Naive thymus-derived CD4-positive, alpha-beta T cell (primary cell): Measurements from ENCODE around the gene CACNA1C. TPM values are rescaled to one million over a fixed set of nuclear protein-coding genes. Genes with fewer than 3 reads are reported as not detected.

Source experiments
- ATAC-seq: fragments of 150-1000 bp; cut with Tn5 transposase; 2 replicates; pipeline ENCODE4 v1.10.0; 2021; ENCODE audit warnings: mild to moderate bottlenecking, moderate library complexity
- CTCF ChIA-PET: fragments of 350-600 bp; sonication (Branson Sonifier 250); formaldehyde crosslinking; loops from one replicate; lab custom pipeline; 2021; ENCODE audit warnings: antibody characterized with exemption; lab: Charles Lee
- POLR2A ChIA-PET: fragments of 350-600 bp; sonication (Branson Sonifier 250); formaldehyde crosslinking; loops from one replicate; lab custom pipeline; 2021; ENCODE audit warnings: antibody characterized with exemption, inconsistent platforms; lab: Charles Lee
- DNase-seq, 9 donors: peaks; one replicate each; pipeline versions ENCODE4 v3.0.0 to v3.0.0-alpha.2; 2020 to 2022; ENCODE audit warnings: mixed read lengths in 1 of 9
- H3K27ac ChIP-seq: one replicate; pipeline ENCODE4 v1.7.0; 2013; ENCODE audit warnings: mild to moderate bottlenecking, low read depth, low read length, moderate library complexity
- H3K27me3 ChIP-seq, 2 donors: one replicate each; pipeline ENCODE4 v1.7.0; 2013; ENCODE audit warnings: low read length in 2 of 2, mild to moderate bottlenecking in 2 of 2, moderate library complexity in 2 of 2; ENCODE audit not compliant: control insufficient read depth in 2 of 2, insufficient read depth in 2 of 2
- H3K36me3 ChIP-seq, 3 experiments: 1 replicate in 2 of 3; 2 replicates in 1 of 3; pipeline ENCODE4 v1.7.0; 2013; ENCODE audit warnings: low read length in 3 of 3, mild to moderate bottlenecking in 3 of 3, moderate library complexity in 1 of 3; ENCODE audit not compliant: insufficient read depth in 3 of 3, control insufficient read depth in 2 of 3
- H3K4me1 ChIP-seq, 2 donors: one replicate each; pipeline ENCODE4 v1.7.0; 2013; ENCODE audit warnings: low read length in 2 of 2, mild to moderate bottlenecking in 2 of 2, moderate library complexity in 1 of 2; ENCODE audit not compliant: control insufficient read depth in 2 of 2, insufficient read depth in 2 of 2
- H3K4me3 ChIP-seq: 2 replicates; pipeline ENCODE4 v1.7.0; 2013; ENCODE audit warnings: mild to moderate bottlenecking, low read length
- H3K9me3 ChIP-seq, 3 experiments: 1 replicate in 2 of 3; 2 replicates in 1 of 3; pipeline ENCODE4 v1.7.0; 2013; ENCODE audit warnings: low read length in 3 of 3; ENCODE audit not compliant: control insufficient read depth in 2 of 3
- H3K27ac Mint-ChIP-seq, 9 donors: one replicate each; pipeline ENCODE4 v1.8.0; 2020 to 2022; ENCODE audit warnings: mixed read lengths in 9 of 9, mild to moderate bottlenecking in 8 of 9, moderate library complexity in 5 of 9, inconsistent platforms in 2 of 9
- H3K27me3 Mint-ChIP-seq, 5 donors: one replicate each; pipeline ENCODE4 v1.8.0; 2021 to 2022; ENCODE audit warnings: mixed read lengths in 5 of 5, mild to moderate bottlenecking in 1 of 5
- H3K36me3 Mint-ChIP-seq, 5 donors: one replicate each; pipeline ENCODE4 v1.8.0; 2020 to 2022; ENCODE audit warnings: mixed read lengths in 5 of 5, mild to moderate bottlenecking in 3 of 5, inconsistent platforms in 1 of 5
- H3K4me1 Mint-ChIP-seq, 7 donors: one replicate each; pipeline ENCODE4 v1.8.0; 2020 to 2022; ENCODE audit warnings: mixed read lengths in 7 of 7, mild to moderate bottlenecking in 3 of 7, inconsistent platforms in 1 of 7
- H3K4me3 Mint-ChIP-seq, 10 donors: one replicate each; pipeline ENCODE4 v1.8.0; 2020 to 2022; ENCODE audit warnings: mild to moderate bottlenecking in 10 of 10, mixed read lengths in 10 of 10, moderate library complexity in 6 of 10, inconsistent platforms in 2 of 10
- H3K9me3 Mint-ChIP-seq, 11 donors: one replicate each; pipeline ENCODE4 v1.8.0; 2020 to 2022; ENCODE audit warnings: mixed read lengths in 11 of 11, mild to moderate bottlenecking in 4 of 11, inconsistent platforms in 1 of 11, moderate library complexity in 1 of 11
- intact Hi-C, 2 donors: fragments of 100-400 bp; cut with micrococcal nuclease; formaldehyde crosslinking; loops; one replicate each; pipeline ENCODE4 v1.15.1; 2023
- polyA plus RNA-seq, 2 donors: library from polyadenylated mRNA; unstranded; fragments of 300-500 nt; fragmentation: Illumina TruSeq; gene quantifications; one replicate each; pipeline ENCODE4 v1.2.3, GENCODE V29; 2021
- total RNA-seq, 6 experiments: library from RNA in 5 of 6; stranded (reverse) in 5 of 6; gene quantifications; 1 replicate in 5 of 6; 2 replicates in 1 of 6; pipeline ENCODE4 v1.2.3 and lab custom pipeline; 2021 to 2026

The CACNA1C gene
- total and polyA plus RNA-seq, 7 experiments from 2014 or later, result 0.04 to 0.48 (median 0.08) TPM

DNA sequence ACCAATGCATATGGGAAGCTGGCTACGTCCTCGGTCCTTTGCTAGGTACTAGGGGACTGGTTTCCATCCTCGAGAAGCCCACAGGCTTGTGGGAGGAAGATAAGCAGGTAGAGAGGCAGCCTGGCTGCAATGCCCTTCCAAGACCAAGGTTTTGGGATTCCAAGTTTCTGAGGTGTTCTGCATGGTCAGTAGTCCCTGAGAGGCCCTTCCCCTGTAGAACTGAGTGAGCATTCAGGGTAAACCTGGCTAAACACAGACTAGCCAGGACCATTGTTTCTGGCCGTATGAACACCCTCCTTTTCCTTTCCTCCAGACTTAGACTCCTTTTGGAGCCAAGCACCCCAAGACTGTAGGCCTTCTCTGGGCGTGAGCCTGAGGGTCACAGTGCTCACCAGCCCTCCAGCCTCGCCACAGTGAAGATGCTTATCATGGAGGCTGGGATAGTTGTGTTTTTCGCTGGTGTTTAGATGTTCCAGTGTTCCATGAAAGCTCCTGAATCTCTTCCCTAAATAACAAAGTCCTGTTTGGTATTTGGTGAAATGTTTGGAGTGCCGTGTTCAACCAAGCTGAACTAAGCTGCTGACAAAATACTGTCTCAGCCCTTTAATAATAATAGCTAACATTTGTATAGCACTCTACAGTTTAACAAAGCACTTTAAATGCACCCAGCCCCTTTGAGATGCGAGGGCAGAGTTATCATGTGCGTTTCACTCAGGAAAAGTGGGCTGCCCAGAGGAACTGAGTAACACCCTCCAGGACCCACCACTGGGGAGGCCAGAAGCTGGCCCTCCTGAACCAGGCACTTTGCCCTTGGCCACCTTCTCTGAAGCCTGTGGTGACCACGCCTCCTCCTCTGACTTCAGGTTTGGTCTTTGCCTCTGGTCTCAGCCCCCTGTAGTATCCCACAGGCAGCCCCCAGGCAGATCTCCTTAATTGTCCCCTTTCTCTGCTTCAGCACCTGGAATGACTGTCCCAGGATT is 284.5 kb downstream of the CACNA1C start:
- no peak for ATAC-seq
- no peak overlapping the region for H3K27ac ChIP-seq
- H3K4me3 ChIP-seq, result no peak overlapping the region
- Mint-ChIP-seq H3K9me3 (no peaks in the 10 kb centered on the region), H3K27me3 (peaks cover 0 to 15% (median 6%) of the 10 kb centered on the region in 5 donors), H3K4me1 (peaks cover 0 to 3% (median 0%) of the 10 kb centered on the region in 7 donors), H3K27ac (no peak overlapping the region), H3K4me3 (no peak overlapping the region), H3K36me3 (no peaks in the 10 kb centered on the region)
- no peaks in the 10 kb centered on the region for H3K36me3 ChIP-seq
- ChIA-PET CTCF (no interaction called here), POLR2A (no interaction called here)
- no peak for DNase-seq
- no peaks in the 10 kb centered on the region for H3K4me1 ChIP-seq
- intact Hi-C loops, result no loop called here
- H3K9me3 ChIP-seq, result no peaks in the 10 kb centered on the region
- H3K27me3 ChIP-seq, result no peaks in the 10 kb centered on the region

DNA sequence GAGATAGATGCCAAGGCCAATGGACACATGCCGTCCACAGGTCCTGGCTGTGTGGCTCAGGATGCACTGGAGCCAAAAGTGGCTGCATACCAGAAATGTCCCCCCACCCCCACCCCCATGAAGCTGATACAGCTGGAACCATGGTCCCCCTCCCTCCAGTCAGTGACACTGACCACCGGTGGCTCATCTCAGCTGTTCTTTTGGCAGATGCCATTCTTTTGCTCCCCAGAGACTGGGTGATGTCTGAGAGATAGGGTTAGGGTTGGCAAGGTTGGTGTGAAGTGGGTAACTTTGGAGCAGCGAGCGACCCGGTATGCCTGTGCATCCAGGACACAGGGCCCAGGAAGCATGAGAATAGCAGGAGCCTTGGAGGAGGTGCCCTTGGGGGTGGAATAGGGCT is 285.6 kb downstream of the CACNA1C start:
- Histone ChIP-seq H3K4me1 (no peaks in the 10 kb centered on the region), H3K27me3 (no peaks in the 10 kb centered on the region), H3K27ac (no peak overlapping the region), H3K36me3 (no peaks in the 10 kb centered on the region), H3K4me3 (no peak overlapping the region), H3K9me3 (no peaks in the 10 kb centered on the region)
- Mint-ChIP-seq H3K27ac (no peak overlapping the region), H3K4me3 (no peak overlapping the region), H3K27me3 (peaks cover 0 to 15% (median 4%) of the 10 kb centered on the region in 5 donors), H3K9me3 (no peaks in the 10 kb centered on the region), H3K4me1 (peaks cover 0 to 3% (median 0%) of the 10 kb centered on the region in 7 donors), H3K36me3 (no peaks in the 10 kb centered on the region)
- intact Hi-C loops, result no loop called here
- no peak for DNase-seq
- ChIA-PET POLR2A (no interaction called here), CTCF (no interaction called here)
- no peak for ATAC-seq

DNA sequence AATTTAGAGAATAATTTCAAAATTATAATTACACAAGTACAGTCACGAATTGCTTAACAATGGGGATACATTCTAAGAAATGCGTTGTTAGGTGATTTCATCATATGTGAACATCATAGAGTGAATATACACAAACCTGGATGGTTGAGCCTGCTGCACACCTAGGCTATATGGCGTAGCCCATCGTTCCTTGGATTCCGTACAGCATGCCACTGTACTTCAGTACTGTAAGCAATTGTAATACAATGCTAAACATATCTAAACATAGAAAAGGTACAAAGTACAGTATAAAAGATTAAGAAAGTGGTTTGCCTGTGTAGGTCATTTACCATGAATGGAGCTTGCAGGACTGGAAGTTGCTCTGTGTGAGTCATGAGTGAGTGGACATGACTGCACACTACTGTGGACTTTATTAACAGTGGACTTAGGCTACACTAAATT is 286.2 kb downstream of the CACNA1C start:
- H3K27me3 ChIP-seq, result no peaks in the 10 kb centered on the region
- H3K9me3 Mint-ChIP-seq, result no peaks in the 10 kb centered on the region
- H3K27me3 Mint-ChIP-seq, result peaks cover 0 to 19% (median 9%) of the 10 kb centered on the region in 5 donors
- H3K4me1 Mint-ChIP-seq, result peaks cover 0 to 3% (median 0%) of the 10 kb centered on the region in 7 donors
- intact Hi-C loops, result no loop called here
- no peaks in the 10 kb centered on the region for H3K4me1 ChIP-seq
- no peaks in the 10 kb centered on the region for H3K9me3 ChIP-seq
- no peaks in the 10 kb centered on the region for H3K36me3 Mint-ChIP-seq
- no peak overlapping the region for H3K4me3 ChIP-seq
- peak; percentile 39 for ATAC-seq
- no peak overlapping the region for H3K27ac ChIP-seq
- no peak overlapping the region for H3K27ac Mint-ChIP-seq
- DNase-seq, result no peak
- ChIA-PET POLR2A (no interaction called here), CTCF (no interaction called here)
- no peaks in the 10 kb centered on the region for H3K36me3 ChIP-seq
- no peak overlapping the region for H3K4me3 Mint-ChIP-seq

DNA sequence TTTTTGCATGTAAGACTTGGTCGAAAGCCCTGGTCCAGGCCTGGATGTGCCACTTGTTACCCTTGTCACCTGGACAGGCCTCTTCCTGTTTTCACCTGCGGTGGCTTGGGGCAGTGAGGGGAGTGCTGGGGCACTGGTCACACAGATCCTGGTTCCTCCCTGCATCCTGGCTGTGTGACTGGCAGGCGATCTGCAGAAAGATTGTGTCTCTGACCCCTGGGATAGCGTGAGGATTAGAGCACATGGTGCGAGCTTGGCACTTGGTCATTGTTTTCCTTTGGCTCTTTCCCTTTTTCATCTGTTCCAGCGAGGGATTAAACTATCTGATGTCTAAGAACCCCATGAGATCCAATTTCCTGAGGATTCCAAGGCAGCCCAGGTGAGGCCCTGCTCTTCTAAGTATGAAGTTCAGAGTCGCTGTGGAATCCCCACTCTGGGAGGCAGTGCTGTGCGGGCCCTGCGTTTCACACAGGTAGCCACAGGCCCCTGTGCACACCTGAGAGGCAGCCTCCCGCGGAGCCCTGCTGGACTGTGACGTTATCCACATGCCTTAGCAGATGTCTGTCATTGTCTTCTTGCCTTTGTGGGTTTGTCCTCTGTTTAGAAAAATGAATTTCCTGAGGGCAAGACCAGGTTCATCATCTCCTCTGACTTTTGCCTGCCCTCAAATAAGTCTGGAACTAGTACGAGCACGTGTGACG is 288.4 kb downstream of the CACNA1C start:
- no peak overlapping the region for H3K4me3 Mint-ChIP-seq
- peaks cover 0 to 1% (median 0%) of the 10 kb centered on the region in 7 donors for H3K4me1 Mint-ChIP-seq
- POLR2A ChIA-PET, result no interaction called here
- H3K27ac ChIP-seq, result no peak overlapping the region
- no peaks in the 10 kb centered on the region for H3K4me1 ChIP-seq
- no peaks in the 10 kb centered on the region for H3K27me3 ChIP-seq
- no peaks in the 10 kb centered on the region for H3K36me3 ChIP-seq
- H3K4me3 ChIP-seq, result no peak overlapping the region
- ATAC-seq (no peak), DNase-seq (no peak)
- no peaks in the 10 kb centered on the region for H3K9me3 Mint-ChIP-seq
- CTCF ChIA-PET, result no interaction called here
- H3K27me3 Mint-ChIP-seq, result peaks cover 3 to 26% (median 14%) of the 10 kb centered on the region in 5 donors
- H3K27ac Mint-ChIP-seq, result no peak overlapping the region
- H3K36me3 Mint-ChIP-seq, result no peaks in the 10 kb centered on the region
- no peaks in the 10 kb centered on the region for H3K9me3 ChIP-seq
- intact Hi-C loops, result no loop called here

DNA sequence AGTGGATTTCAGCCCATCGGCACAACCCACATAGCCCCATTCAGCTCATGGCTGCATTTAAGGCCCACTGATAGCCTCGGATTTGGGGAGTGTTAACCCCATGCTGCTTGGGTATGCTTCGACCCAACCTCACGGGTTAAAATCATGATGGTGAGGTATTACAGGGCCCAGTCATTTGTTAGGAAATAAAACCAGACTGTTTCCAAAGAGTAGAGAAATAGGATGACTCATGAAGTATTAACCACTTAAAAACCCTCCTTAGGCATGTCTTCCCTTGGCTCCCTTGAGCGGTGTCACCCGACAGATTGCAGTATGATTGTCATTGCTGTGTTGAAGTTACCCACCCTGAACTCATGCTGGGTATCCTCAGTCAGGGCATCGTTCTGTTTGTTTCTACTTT is 289.1 kb downstream of the CACNA1C start:
- peaks cover 3 to 26% (median 16%) of the 10 kb centered on the region in 5 donors for H3K27me3 Mint-ChIP-seq
- no peaks in the 10 kb centered on the region for H3K4me1 ChIP-seq
- ChIA-PET POLR2A (no interaction called here), CTCF (no interaction called here)
- H3K4me3 Mint-ChIP-seq, result no peak overlapping the region
- H3K9me3 Mint-ChIP-seq, result no peaks in the 10 kb centered on the region
- no peak overlapping the region for H3K27ac Mint-ChIP-seq
- ATAC-seq (peak; percentile 76), DNase-seq (no peak)
- H3K36me3 Mint-ChIP-seq, result no peaks in the 10 kb centered on the region
- H3K4me1 Mint-ChIP-seq, result peaks cover 0 to 1% (median 0%) of the 10 kb centered on the region in 7 donors
- intact Hi-C loops, result no loop called here
- no peak overlapping the region for H3K27ac ChIP-seq
- H3K9me3 ChIP-seq, result no peaks in the 10 kb centered on the region
- H3K36me3 ChIP-seq, result no peaks in the 10 kb centered on the region
- H3K4me3 ChIP-seq, result no peak overlapping the region
- no peaks in the 10 kb centered on the region for H3K27me3 ChIP-seq

DNA sequence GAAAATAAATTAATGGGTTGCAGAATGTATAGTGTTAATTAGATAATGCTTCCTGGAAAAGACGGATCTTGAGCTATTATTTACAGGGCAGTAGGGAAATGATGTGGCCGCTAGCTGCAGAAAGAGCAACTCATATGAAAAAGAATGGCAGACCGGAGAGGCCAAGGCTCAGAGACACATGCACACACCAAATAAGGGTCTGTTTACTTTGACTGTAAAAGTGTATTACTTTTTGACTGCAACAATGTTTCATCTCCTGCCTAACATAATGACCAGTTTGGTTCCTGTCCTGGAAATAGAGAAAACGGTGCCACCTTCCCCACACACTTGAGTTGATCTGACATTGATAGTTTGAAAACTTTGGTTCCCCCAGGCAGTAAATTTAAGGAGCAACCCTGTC is 290.9 kb downstream of the CACNA1C start:
- peaks cover 0 to 2% (median 0%) of the 10 kb centered on the region in 11 donors for H3K9me3 Mint-ChIP-seq
- CTCF ChIA-PET, result no interaction called here
- ATAC-seq, result no peak
- no peaks in the 10 kb centered on the region for H3K27me3 ChIP-seq
- POLR2A ChIA-PET, result no interaction called here
- H3K36me3 ChIP-seq, result no peaks in the 10 kb centered on the region
- DNase-seq, result no peak
- H3K27ac ChIP-seq, result no peak overlapping the region
- H3K9me3 ChIP-seq, result no peaks in the 10 kb centered on the region
- peaks cover 3 to 26% (median 7%) of the 10 kb centered on the region in 5 donors for H3K27me3 Mint-ChIP-seq
- no peak overlapping the region for H3K27ac Mint-ChIP-seq
- H3K4me1 Mint-ChIP-seq, result peaks cover 0 to 1% (median 0%) of the 10 kb centered on the region in 7 donors
- H3K36me3 Mint-ChIP-seq, result no peaks in the 10 kb centered on the region
- no peaks in the 10 kb centered on the region for H3K4me1 ChIP-seq
- no peak overlapping the region for H3K4me3 Mint-ChIP-seq
- H3K4me3 ChIP-seq, result no peak overlapping the region
- intact Hi-C loops, result no loop called here
